Measurements from ENCODE around the gene DCLK1.

The DCLK1 gene

GRCh38 chr13:36096461-36097416 lies 34.4 kb downstream of the DCLK1 start:
- TF ChIP-seq FOXA1 (IDR thresholded peaks at IDR 0.05): no peak
- no peak for DNase-seq (ENCODE audit: extremely low spot score)
- ChIA-PET POLR2A (no interaction called here), CTCF (no interaction called here)

DNA sequence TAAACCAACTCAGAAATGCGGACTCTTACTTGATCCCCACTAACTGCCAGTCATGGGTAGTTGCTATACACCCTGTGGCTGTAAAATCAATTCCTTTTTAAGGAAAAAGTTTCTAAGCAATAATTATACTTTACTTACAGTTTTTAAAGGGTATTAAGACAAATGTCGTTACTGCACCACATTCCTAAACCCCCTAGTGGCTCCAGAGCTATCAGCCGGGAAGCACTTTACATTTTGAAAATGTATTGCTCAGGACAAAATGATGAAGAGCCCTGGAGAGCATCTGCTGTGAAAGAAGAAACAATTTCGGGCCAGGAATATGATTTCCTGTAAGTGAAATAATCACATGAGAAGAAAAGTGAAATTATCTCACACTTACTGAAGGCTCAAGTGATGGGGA lies 36.7 kb downstream of the DCLK1 start:
- TF ChIP-seq NFRKB (IDR thresholded peaks at IDR 0.05) (no peak), ELF4 (IDR thresholded peaks at IDR 0.05) (no peak), SP1 (IDR thresholded peaks at IDR 0.05) (no peak), FOXA1 (IDR thresholded peaks at IDR 0.05) (no peak), BHLHE40 (IDR thresholded peaks at IDR 0.05; ENCODE audit: borderline replicate concordance) (no peak), HDGF (IDR thresholded peaks at IDR 0.05; ENCODE audit: borderline replicate concordance) (no peak), TARDBP (IDR thresholded peaks at IDR 0.05) (no peak)
- TF ChIP-seq, protein P1, sequence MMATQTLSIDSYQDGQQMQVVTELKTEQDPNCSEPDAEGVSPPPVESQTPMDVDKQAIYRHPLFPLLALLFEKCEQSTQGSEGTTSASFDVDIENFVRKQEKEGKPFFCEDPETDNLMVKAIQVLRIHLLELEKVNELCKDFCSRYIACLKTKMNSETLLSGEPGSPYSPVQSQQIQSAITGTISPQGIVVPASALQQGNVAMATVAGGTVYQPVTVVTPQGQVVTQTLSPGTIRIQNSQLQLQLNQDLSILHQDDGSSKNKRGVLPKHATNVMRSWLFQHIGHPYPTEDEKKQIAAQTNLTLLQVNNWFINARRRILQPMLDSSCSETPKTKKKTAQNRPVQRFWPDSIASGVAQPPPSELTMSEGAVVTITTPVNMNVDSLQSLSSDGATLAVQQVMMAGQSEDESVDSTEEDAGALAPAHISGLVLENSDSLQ (IDR thresholded peaks at IDR 0.05): no peak
- POLR2A ChIA-PET: no interaction called here
- DNase-seq (ENCODE audit: extremely low spot score): no peak
- CTCF ChIA-PET: no interaction called here

GRCh38 chr13:36090592-36090991 lies 40.6 kb downstream of the DCLK1 start:
- TF ChIP-seq SP1 (IDR thresholded peaks at IDR 0.05) (no peak), HDGF (IDR thresholded peaks at IDR 0.05; ENCODE audit: borderline replicate concordance) (no peak), TARDBP (IDR thresholded peaks at IDR 0.05) (no peak), FOXK2 (IDR thresholded peaks at IDR 0.05) (no peak), L3MBTL2 (conservative IDR thresholded peaks at IDR 0.05) (no peak), BHLHE40 (IDR thresholded peaks at IDR 0.05; ENCODE audit: borderline replicate concordance) (no peak)
- TF ChIP-seq, protein P1 (IDR thresholded peaks at IDR 0.05): no peak
- peak; percentile 8 for DNase-seq (ENCODE audit: extremely low spot score)
- POLR2A ChIA-PET: interaction anchor here (0.5 kb wide), 1 partner anchor 1532 kb away, joined by 3 read pairs; no protein-coding TSS in a partner anchor
- CTCF ChIA-PET: no interaction called here

GRCh38 chr13:36089130-36089647 lies 42.0 kb downstream of the DCLK1 start:
- no peak for TF ChIP-seq BHLHE40 (IDR thresholded peaks at IDR 0.05; ENCODE audit: borderline replicate concordance)
- no peak for TF ChIP-seq FOXA1 (IDR thresholded peaks at IDR 0.05)
- TF ChIP-seq CTBP1 (IDR thresholded peaks at IDR 0.05; ENCODE audit: borderline replicate concordance): no peak
- TF ChIP-seq NFRKB (IDR thresholded peaks at IDR 0.05): no peak
- TF ChIP-seq SUZ12 (IDR thresholded peaks at IDR 0.05): no peak
- TF ChIP-seq ZNF384 (IDR thresholded peaks at IDR 0.05): no peak
- no peak for TF ChIP-seq L3MBTL2 (conservative IDR thresholded peaks at IDR 0.05)
- TF ChIP-seq ELF4 (IDR thresholded peaks at IDR 0.05): no peak
- TF ChIP-seq, protein P1 (IDR thresholded peaks at IDR 0.05): no peak
- no peak for TF ChIP-seq HDGF (IDR thresholded peaks at IDR 0.05; ENCODE audit: borderline replicate concordance)
- TF ChIP-seq ARNT (IDR thresholded peaks at IDR 0.05): no peak
- TF ChIP-seq FOXM1 (IDR thresholded peaks at IDR 0.05; ENCODE audit: borderline replicate concordance): no peak
- no peak for TF ChIP-seq LEF1 (IDR thresholded peaks at IDR 0.05; ENCODE audit: borderline replicate concordance)
- TF ChIP-seq SP1 (IDR thresholded peaks at IDR 0.05): no peak
- no peak for TF ChIP-seq TARDBP (IDR thresholded peaks at IDR 0.05)
- ChIA-PET POLR2A (no interaction called here), CTCF (no interaction called here)
- no peak for DNase-seq (ENCODE audit: extremely low spot score)

DNA sequence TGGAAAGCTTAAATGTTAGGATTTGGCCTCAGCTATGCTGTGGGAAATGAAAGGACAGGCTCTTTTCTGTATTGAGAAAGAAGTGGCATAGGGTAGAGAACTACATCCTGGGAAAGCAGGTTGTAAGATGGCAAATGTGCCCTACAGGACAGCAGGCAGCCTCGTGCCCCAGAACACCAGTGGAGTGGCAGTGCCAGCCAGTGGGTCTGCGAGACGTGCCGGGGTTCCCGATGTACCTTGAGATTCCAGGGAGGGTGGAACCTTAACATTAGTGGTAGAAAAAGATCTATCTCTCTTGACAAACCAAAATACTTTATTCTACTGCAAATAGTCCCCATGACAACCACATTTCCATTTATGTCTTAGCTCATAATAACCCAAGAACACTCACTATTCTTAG lies 42.7 kb downstream of the DCLK1 start:
- TF ChIP-seq, protein P1 (IDR thresholded peaks at IDR 0.05): no peak
- TF ChIP-seq ELF4 (IDR thresholded peaks at IDR 0.05) (no peak), LEF1 (IDR thresholded peaks at IDR 0.05; ENCODE audit: borderline replicate concordance) (no peak), CTBP1 (IDR thresholded peaks at IDR 0.05; ENCODE audit: borderline replicate concordance) (no peak), L3MBTL2 (conservative IDR thresholded peaks at IDR 0.05) (no peak), TARDBP (IDR thresholded peaks at IDR 0.05) (no peak), FOXA1 (IDR thresholded peaks at IDR 0.05) (no peak)
- ChIA-PET CTCF (no interaction called here), POLR2A (no interaction called here)
- DNase-seq (ENCODE audit: extremely low spot score): no peak

DNA sequence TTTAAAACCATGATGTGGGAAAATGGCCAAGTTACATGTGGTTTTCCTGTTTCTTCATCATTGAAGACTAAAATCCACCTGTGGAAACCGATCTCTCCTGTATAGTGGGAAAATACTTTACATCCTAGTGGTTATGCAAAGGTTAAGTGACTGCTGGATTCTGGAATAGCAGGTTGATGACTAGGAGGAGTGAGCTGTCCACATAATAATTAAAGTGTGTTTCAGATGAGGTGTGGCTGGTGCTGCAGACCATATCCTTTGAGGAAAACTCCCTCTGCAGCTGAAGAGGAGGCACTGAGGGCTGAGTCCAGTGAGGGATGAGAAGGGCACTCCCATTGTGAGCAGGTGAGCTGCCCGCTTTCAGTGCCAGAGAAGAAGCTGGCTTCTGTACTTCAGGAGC lies 43.2 kb downstream of the DCLK1 start:
- ChIA-PET POLR2A (no interaction called here), CTCF (no interaction called here)
- no peak for TF ChIP-seq ZNF384 (IDR thresholded peaks at IDR 0.05)
- no peak for TF ChIP-seq NFRKB (IDR thresholded peaks at IDR 0.05)
- no peak for TF ChIP-seq FOXA1 (IDR thresholded peaks at IDR 0.05)
- TF ChIP-seq, protein P1 (IDR thresholded peaks at IDR 0.05): no peak
- no peak for TF ChIP-seq LEF1 (IDR thresholded peaks at IDR 0.05; ENCODE audit: borderline replicate concordance)
- TF ChIP-seq ARNT (IDR thresholded peaks at IDR 0.05): no peak
- no peak for TF ChIP-seq SUZ12 (IDR thresholded peaks at IDR 0.05)
- TF ChIP-seq SP1 (IDR thresholded peaks at IDR 0.05): no peak
- TF ChIP-seq FOXM1 (IDR thresholded peaks at IDR 0.05; ENCODE audit: borderline replicate concordance): no peak
- TF ChIP-seq FOXK2 (IDR thresholded peaks at IDR 0.05): no peak
- no peak for TF ChIP-seq L3MBTL2 (conservative IDR thresholded peaks at IDR 0.05)
- TF ChIP-seq HDGF (IDR thresholded peaks at IDR 0.05; ENCODE audit: borderline replicate concordance): no peak
- no peak for TF ChIP-seq BHLHE40 (IDR thresholded peaks at IDR 0.05; ENCODE audit: borderline replicate concordance)
- no peak for TF ChIP-seq CTBP1 (IDR thresholded peaks at IDR 0.05; ENCODE audit: borderline replicate concordance)
- no peak for TF ChIP-seq ELF4 (IDR thresholded peaks at IDR 0.05)
- no peak for TF ChIP-seq TARDBP (IDR thresholded peaks at IDR 0.05)
- no peak for DNase-seq (ENCODE audit: extremely low spot score)

All from HEK293T (cell line).